ENCODE results near the gene FTO. TPM values are rescaled to one million over a fixed set of nuclear protein-coding genes. Genes with fewer than 3 reads are reported as not detected.

The FTO gene
- total RNA-seq, 1 experiment from 2014 or later: 55.0 TPM

GRCh38 chr16:53686710-53687109, 17.2 kb upstream of the FTO start:
- Mint-ChIP-seq H3K36me3 (ENCODE audit: insufficient read depth, unreplicated experiment) (peaks cover 39% of the 10 kb centered on the region), H3K27me3 (ENCODE audit: insufficient read depth, unreplicated experiment) (no peaks in the 10 kb centered on the region), H3K9me3 (ENCODE audit: unreplicated experiment) (no peaks in the 10 kb centered on the region), H3K27ac (ENCODE audit: low read depth, unreplicated experiment) (no peak overlapping the region), H3K4me1 (ENCODE audit: insufficient read depth, unreplicated experiment) (no peaks in the 10 kb centered on the region), H3K4me3 (ENCODE audit: unreplicated experiment) (no peak overlapping the region)
- no TSS peak for BruUV-seq (replicated peaks)
- intact Hi-C loops (cut with micrococcal nuclease): no loop called here
- TF ChIP-seq, protein P1, sequence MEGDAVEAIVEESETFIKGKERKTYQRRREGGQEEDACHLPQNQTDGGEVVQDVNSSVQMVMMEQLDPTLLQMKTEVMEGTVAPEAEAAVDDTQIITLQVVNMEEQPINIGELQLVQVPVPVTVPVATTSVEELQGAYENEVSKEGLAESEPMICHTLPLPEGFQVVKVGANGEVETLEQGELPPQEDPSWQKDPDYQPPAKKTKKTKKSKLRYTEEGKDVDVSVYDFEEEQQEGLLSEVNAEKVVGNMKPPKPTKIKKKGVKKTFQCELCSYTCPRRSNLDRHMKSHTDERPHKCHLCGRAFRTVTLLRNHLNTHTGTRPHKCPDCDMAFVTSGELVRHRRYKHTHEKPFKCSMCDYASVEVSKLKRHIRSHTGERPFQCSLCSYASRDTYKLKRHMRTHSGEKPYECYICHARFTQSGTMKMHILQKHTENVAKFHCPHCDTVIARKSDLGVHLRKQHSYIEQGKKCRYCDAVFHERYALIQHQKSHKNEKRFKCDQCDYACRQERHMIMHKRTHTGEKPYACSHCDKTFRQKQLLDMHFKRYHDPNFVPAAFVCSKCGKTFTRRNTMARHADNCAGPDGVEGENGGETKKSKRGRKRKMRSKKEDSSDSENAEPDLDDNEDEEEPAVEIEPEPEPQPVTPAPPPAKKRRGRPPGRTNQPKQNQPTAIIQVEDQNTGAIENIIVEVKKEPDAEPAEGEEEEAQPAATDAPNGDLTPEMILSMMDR (IDR thresholded peaks at IDR 0.05; ENCODE audit: unreplicated experiment): no peak
- CTCF ChIA-PET: no interaction called here
- DNase-seq (ENCODE audit: unreplicated experiment): no peak
- POLR2A ChIA-PET: no interaction called here

DNA sequence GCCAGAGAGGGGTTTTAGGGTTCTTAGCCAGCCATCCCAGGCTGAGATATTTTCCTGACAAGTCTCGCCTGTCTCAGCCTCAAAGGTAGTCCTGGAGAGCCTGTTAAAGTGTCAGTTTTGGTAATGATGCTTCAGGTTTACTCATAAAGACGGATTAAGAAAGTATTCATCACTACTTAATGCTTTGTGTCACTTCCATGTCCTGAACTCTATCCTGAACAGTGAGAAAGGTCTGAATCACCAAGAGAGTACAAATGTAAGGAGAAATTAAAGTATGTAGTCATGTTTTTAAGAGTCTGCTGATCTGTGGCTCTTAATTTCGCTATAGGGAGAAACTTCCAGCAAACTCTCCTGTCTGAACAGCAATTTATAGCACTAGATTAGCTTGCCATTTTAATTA, 14.3 kb upstream of the FTO start:
- intact Hi-C loops (cut with micrococcal nuclease): no loop called here
- H3K27me3 Mint-ChIP-seq (ENCODE audit: insufficient read depth, unreplicated experiment): no peaks in the 10 kb centered on the region
- H3K27ac Mint-ChIP-seq (ENCODE audit: low read depth, unreplicated experiment): no peak overlapping the region
- H3K36me3 Mint-ChIP-seq (ENCODE audit: insufficient read depth, unreplicated experiment): peaks cover 47% of the 10 kb centered on the region
- TF ChIP-seq, protein P1 (IDR thresholded peaks at IDR 0.05; ENCODE audit: unreplicated experiment): no peak
- H3K4me3 Mint-ChIP-seq (ENCODE audit: unreplicated experiment): no peak overlapping the region
- H3K9me3 Mint-ChIP-seq (ENCODE audit: unreplicated experiment): no peaks in the 10 kb centered on the region
- CTCF ChIA-PET: no interaction called here
- no peaks in the 10 kb centered on the region for H3K4me1 Mint-ChIP-seq (ENCODE audit: insufficient read depth, unreplicated experiment)
- POLR2A ChIA-PET: interaction anchor here (0.7 kb wide), 1 partner anchor 14 kb away, joined by 3 read pairs; the partner anchor contains the start of genes FTO and RPGRIP1L
- DNase-seq (ENCODE audit: unreplicated experiment): no peak
- no TSS peak for BruUV-seq (replicated peaks)

DNA sequence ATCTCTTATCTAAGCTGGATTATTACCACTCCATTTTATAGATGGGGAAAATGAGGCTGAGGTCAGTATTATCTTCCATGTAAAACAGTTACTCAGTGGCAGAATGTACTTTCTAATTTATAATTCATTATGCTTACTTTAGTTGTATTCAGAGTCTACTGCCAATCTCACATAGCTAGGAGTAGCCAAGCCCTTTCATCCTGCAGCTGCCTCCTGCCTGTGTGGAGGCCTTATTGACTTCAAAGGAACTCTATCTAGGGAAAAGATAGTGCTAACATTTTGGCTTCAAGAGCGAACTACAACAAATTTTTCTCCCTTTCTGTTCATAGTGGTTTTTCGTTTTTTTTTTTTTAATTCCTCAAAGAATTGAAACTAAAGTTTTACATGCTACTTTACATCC, 13.2 kb upstream of the FTO start:
- Mint-ChIP-seq H3K9me3 (ENCODE audit: unreplicated experiment) (no peaks in the 10 kb centered on the region), H3K36me3 (ENCODE audit: insufficient read depth, unreplicated experiment) (peaks cover 48% of the 10 kb centered on the region), H3K27ac (ENCODE audit: low read depth, unreplicated experiment) (no peak overlapping the region), H3K4me3 (ENCODE audit: unreplicated experiment) (no peak overlapping the region), H3K27me3 (ENCODE audit: insufficient read depth, unreplicated experiment) (no peaks in the 10 kb centered on the region), H3K4me1 (ENCODE audit: insufficient read depth, unreplicated experiment) (no peaks in the 10 kb centered on the region)
- ChIA-PET CTCF (interaction anchor here (0.6 kb wide), 1 partner anchor 1066 kb away, joined by 3 read pairs; no protein-coding TSS in a partner anchor), POLR2A (interaction anchor here (0.9 kb wide), 1 partner anchor 12 kb away, joined by 4 read pairs; no protein-coding TSS in a partner anchor)
- DNase-seq (ENCODE audit: unreplicated experiment): no peak
- no TSS peak for BruUV-seq (replicated peaks)
- intact Hi-C loops (cut with micrococcal nuclease): no loop called here
- TF ChIP-seq, protein P1 (IDR thresholded peaks at IDR 0.05; ENCODE audit: unreplicated experiment): no peak

- TF ChIP-seq, protein P1 (IDR thresholded peaks at IDR 0.05; ENCODE audit: unreplicated experiment): no peak
- DNase-seq (ENCODE audit: unreplicated experiment): peak; percentile 19
- Mint-ChIP-seq H3K4me3 (ENCODE audit: unreplicated experiment) (no peak overlapping the region), H3K4me1 (ENCODE audit: insufficient read depth, unreplicated experiment) (no peaks in the 10 kb centered on the region), H3K27ac (ENCODE audit: low read depth, unreplicated experiment) (no peak overlapping the region), H3K27me3 (ENCODE audit: insufficient read depth, unreplicated experiment) (no peaks in the 10 kb centered on the region), H3K9me3 (ENCODE audit: unreplicated experiment) (no peaks in the 10 kb centered on the region), H3K36me3 (ENCODE audit: insufficient read depth, unreplicated experiment) (peaks cover 38% of the 10 kb centered on the region)
- no TSS peak for BruUV-seq (replicated peaks)
- intact Hi-C loops (cut with micrococcal nuclease): no loop called here
- ChIA-PET POLR2A (no interaction called here), CTCF (no interaction called here)
Measured at GRCh38 chr16:53692146-53692545, 11.8 kb upstream of the FTO start.

Measured in MCF 10A (cell line).